KMS-11 (cell line): Measurements from ENCODE around the gene RESF1.

ENCODE experiments used
- H2AFZ ChIP-seq: fragments of 200-600 bp; sonication (generic); 2 replicates; pipeline ENCODE4 v1.6.1; 2016; ENCODE audit warnings: antibody characterized with exemption, mixed run types, low read depth
- H3K27ac ChIP-seq: fragments of 200-600 bp; sonication (generic); 2 replicates; pipeline ENCODE4 v1.6.1; 2016; ENCODE audit warnings: mild to moderate bottlenecking, mixed run types
- H3K27me3 ChIP-seq: fragments of 200-600 bp; sonication (generic); 2 replicates; pipeline ENCODE4 v1.6.1; 2017; ENCODE audit warnings: mild to moderate bottlenecking, low read depth, mixed run types, moderate library complexity; ENCODE audit not compliant: insufficient read depth
- H3K36me3 ChIP-seq: fragments of 200-600 bp; sonication (generic); 2 replicates; pipeline ENCODE4 v1.6.1; 2017; ENCODE audit warnings: mild to moderate bottlenecking, mixed run types; ENCODE audit not compliant: insufficient read depth
- H3K4me1 ChIP-seq: fragments of 200-600 bp; sonication (generic); 2 replicates; pipeline ENCODE4 v1.6.1; 2016; ENCODE audit warnings: mild to moderate bottlenecking, low read depth, mixed run types; ENCODE audit not compliant: poor library complexity, severe bottlenecking
- H3K4me2 ChIP-seq: fragments of 200-600 bp; sonication (generic); 2 replicates; pipeline ENCODE4 v1.7.0; 2016; ENCODE audit warnings: mild to moderate bottlenecking, mixed run types
- H3K4me3 ChIP-seq: fragments of 200-600 bp; sonication (generic); IDR thresholded peaks from 2 replicates; pipeline ENCODE4 v1.6.1; 2017; ENCODE audit warnings: low read depth, low read length, mixed read lengths; ENCODE audit not compliant: insufficient read depth
- H3K79me2 ChIP-seq: fragments of 200-600 bp; sonication (generic); 2 replicates; pipeline ENCODE4 v1.6.1; 2016; ENCODE audit warnings: low read depth, mixed run types; ENCODE audit not compliant: insufficient read depth
- H3K9ac ChIP-seq: fragments of 200-600 bp; sonication (generic); 2 replicates; pipeline ENCODE4 v1.6.1; 2016; ENCODE audit warnings: mild to moderate bottlenecking, mixed run types
- H4K20me1 ChIP-seq: fragments of 200-600 bp; sonication (generic); 2 replicates; pipeline ENCODE4 v1.6.1; 2016; ENCODE audit warnings: mild to moderate bottlenecking, mixed run types; ENCODE audit not compliant: insufficient read depth
- TF ChIP-seq, protein P1 (sequence below): fragments of 200-600 bp; sonication (generic); conservative IDR thresholded peaks from 2 replicates; pipeline ENCODE4 v1.6.1; 2017; ENCODE audit warnings: low read depth, mild to moderate bottlenecking, antibody characterized with exemption, low read length, moderate library complexity, mixed read lengths

Gene RESF1, protein sequence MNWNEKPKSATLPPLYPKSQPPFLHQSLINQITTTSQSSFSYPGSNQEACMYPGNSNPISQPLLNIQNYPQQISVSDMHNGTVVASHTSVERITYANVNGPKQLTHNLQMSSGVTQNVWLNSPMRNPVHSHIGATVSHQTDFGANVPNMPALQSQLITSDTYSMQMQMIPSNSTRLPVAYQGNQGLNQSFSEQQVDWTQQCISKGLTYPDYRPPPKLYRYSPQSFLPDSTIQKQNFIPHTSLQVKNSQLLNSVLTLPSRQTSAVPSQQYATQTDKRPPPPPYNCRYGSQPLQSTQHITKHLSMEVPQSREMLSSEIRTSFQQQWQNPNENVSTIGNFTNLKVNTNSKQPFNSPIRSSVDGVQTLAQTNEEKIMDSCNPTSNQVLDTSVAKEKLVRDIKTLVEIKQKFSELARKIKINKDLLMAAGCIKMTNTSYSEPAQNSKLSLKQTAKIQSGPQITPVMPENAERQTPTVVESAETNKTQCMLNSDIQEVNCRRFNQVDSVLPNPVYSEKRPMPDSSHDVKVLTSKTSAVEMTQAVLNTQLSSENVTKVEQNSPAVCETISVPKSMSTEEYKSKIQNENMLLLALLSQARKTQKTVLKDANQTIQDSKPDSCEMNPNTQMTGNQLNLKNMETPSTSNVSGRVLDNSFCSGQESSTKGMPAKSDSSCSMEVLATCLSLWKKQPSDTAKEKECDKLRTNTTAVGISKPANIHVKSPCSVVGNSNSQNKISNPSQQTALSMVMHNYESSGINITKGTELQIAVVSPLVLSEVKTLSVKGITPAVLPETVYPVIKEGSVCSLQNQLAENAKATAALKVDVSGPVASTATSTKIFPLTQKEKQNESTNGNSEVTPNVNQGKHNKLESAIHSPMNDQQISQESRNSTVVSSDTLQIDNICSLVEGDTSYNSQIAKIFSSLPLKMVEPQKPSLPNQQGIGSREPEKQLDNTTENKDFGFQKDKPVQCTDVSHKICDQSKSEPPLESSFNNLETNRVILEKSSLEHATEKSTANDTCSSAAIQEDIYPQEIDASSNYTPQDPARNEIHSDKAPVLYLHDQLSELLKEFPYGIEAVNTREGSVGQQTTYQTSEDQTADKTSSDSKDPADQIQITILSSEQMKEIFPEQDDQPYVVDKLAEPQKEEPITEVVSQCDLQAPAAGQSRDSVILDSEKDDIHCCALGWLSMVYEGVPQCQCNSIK (N-terminal part only)

DNA sequence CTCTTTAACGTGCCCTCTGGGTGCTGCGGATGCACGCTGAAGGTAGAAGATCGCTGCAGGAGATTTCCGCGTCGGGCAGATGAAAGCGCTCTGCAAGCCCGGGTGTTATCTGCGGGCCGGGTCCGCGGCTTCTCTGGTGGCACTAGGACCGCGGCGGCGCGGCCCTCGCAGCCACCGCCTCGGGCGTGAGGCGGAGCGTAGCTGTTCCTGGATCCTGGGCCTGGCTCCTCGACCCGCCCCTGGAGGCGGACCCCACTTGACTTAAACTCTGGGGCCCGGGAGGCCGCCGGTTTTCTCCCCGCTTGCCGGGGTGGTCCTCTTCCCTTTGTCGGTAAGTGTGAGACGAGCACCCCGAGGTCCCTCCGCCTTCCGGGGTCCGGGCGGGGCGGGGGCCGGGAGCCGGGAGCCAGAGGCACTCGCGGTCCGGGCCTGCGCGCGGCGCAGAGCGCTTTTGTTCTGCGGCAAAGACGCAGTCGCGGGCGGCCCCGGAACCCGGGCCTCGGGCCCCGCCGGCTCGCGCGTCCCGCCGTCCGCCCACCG is at the start of gene RESF1:
Gene RESF1, plus strand, starts transcription at position 255 of the 540 bp plus-strand sequence. CDS start 21,541 bp downstream, outside the sequence.
- no peaks in the 10 kb centered on the region for H4K20me1 ChIP-seq
- TF ChIP-seq, protein P1, sequence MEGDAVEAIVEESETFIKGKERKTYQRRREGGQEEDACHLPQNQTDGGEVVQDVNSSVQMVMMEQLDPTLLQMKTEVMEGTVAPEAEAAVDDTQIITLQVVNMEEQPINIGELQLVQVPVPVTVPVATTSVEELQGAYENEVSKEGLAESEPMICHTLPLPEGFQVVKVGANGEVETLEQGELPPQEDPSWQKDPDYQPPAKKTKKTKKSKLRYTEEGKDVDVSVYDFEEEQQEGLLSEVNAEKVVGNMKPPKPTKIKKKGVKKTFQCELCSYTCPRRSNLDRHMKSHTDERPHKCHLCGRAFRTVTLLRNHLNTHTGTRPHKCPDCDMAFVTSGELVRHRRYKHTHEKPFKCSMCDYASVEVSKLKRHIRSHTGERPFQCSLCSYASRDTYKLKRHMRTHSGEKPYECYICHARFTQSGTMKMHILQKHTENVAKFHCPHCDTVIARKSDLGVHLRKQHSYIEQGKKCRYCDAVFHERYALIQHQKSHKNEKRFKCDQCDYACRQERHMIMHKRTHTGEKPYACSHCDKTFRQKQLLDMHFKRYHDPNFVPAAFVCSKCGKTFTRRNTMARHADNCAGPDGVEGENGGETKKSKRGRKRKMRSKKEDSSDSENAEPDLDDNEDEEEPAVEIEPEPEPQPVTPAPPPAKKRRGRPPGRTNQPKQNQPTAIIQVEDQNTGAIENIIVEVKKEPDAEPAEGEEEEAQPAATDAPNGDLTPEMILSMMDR = no peak
- peaks cover 46% of the 10 kb centered on the region for H3K79me2 ChIP-seq
- H2AFZ ChIP-seq = peak within 1 kb of the TSS; percentile 83
- H3K27ac ChIP-seq = peak within 1 kb of the TSS; percentile 78
- peak within 1 kb of the TSS; percentile 91 for H3K4me2 ChIP-seq
- no peak within 1 kb of the TSS for H3K4me3 ChIP-seq
- peak within 1 kb of the TSS; percentile 74 for H3K9ac ChIP-seq
- peaks cover 31% of the 10 kb centered on the region for H3K4me1 ChIP-seq
- H3K27me3 ChIP-seq = no peaks in the 10 kb centered on the region
- peaks cover 6% of the 10 kb centered on the region; the same call in 1 of the 2 replicates for H3K36me3 ChIP-seq

DNA sequence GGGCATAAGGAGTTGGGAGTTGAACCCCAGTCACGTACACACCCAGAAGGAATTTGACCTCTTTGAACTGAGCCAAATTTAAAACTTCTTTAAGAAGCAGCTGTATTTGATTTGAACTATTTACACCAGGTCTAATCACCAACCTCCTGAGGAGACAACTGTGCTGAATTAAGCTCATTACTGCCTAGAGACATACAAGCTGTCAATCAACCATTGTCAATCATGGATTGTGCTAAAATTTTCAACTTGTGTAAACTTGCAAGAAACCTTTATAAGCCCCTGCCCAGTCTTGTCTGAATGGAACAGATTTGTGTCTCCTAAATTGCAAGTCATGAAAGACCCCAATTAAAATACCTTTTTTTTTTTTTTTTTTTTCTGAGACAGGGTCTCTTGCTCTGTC is 44.3 kb upstream of the RESF1 start:
- H3K4me2 ChIP-seq = no peak overlapping the region
- no peaks in the 10 kb centered on the region for H4K20me1 ChIP-seq
- H3K27ac ChIP-seq = no peak overlapping the region
- H3K79me2 ChIP-seq = no peaks in the 10 kb centered on the region
- H3K9ac ChIP-seq = no peak overlapping the region
- no peaks in the 10 kb centered on the region for H3K36me3 ChIP-seq
- no peak overlapping the region for H3K4me3 ChIP-seq
- no peak overlapping the region for H2AFZ ChIP-seq
- no peaks in the 10 kb centered on the region for H3K27me3 ChIP-seq
- no peaks in the 10 kb centered on the region for H3K4me1 ChIP-seq
- TF ChIP-seq, protein P1 = no peak

DNA sequence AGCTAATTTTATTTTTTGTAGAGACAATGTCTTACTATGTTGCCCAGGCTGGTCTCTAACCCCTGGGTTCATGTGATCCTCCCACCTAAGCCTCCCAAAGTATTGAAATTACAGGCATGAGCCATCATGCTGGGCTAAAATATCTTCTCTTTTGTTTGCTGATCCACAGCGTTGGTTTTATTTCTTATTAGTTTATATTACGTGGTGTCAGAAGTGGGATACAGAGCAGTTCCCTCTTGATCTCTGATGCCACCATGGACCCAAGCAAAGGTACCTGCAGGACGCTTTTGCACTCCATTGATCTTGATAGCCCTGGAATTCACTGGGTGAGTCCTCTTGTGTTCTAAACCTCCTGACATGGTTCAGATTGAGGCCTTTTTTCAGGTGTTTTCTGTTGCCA is 43.8 kb upstream of the RESF1 start:
- H3K4me3 ChIP-seq = no peak overlapping the region
- no peak overlapping the region for H3K4me2 ChIP-seq
- H3K27me3 ChIP-seq = no peaks in the 10 kb centered on the region
- no peak overlapping the region for H3K27ac ChIP-seq
- H3K9ac ChIP-seq = no peak overlapping the region
- H2AFZ ChIP-seq = no peak overlapping the region
- H3K4me1 ChIP-seq = no peaks in the 10 kb centered on the region
- no peaks in the 10 kb centered on the region for H4K20me1 ChIP-seq
- H3K36me3 ChIP-seq = no peaks in the 10 kb centered on the region
- TF ChIP-seq, protein P1 = no peak
- no peaks in the 10 kb centered on the region for H3K79me2 ChIP-seq
